HCT116 (cell line): ENCODE data around the gene PRPSAP1. TPM values are rescaled to one million over a fixed set of nuclear protein-coding genes. Genes with fewer than 3 reads are reported as not detected.
"Not testable (repeated sequence)": the region's sequence is repeated elsewhere in the genome, so short reads cannot be mapped to it uniquely, and the experiment has no call there.

Source experiments
- ATAC-seq: fragments of 200-7000 bp; cut with Tn5 transposase; 2 replicates; pipeline ENCODE4 v1.9.1; 2020; ENCODE audit warnings: mild to moderate bottlenecking, moderate library complexity
- BruUV-seq: library from RNA; stranded (reverse); fragments of 400-500 nt; replicated peaks from 2 replicates; lab custom pipeline; 2021; lab: Mats Ljungman, UMichigan
- CTCF ChIA-PET: fragments of 300-600 bp; sonication (Branson Sonifier 250); formaldehyde crosslinking; loops from one replicate; lab custom pipeline; 2021; ENCODE audit warnings: antibody characterized with exemption; lab: Charles Lee
- POLR2A ChIA-PET: fragments of 300-600, 350-600 bp; sonication (Branson Sonifier 250); formaldehyde crosslinking; loops from one replicate; lab custom pipeline; 2021; ENCODE audit warnings: antibody characterized with exemption; lab: Charles Lee
- RAD21 ChIA-PET, 2 experiments: fragments of 300-600 bp; sonication (Branson Sonifier 250); formaldehyde crosslinking; loops; one replicate each; lab custom pipeline; 2023; ENCODE audit warnings: low total read pairs in 2 of 2; ENCODE audit not compliant: uncharacterized antibody in 2 of 2, unreplicated experiment in 2 of 2, low non-redundant PET in 1 of 2; lab: Charles Lee
- DNase-seq: peaks from one replicate; pipeline ENCODE4 v3.0.0-alpha.2; 2010; ENCODE audit warnings: low read depth, low spot score
- H2AFZ ChIP-seq: fragments of 200-600 bp; shearing (Covaris generic), sonication (generic); 2 replicates; pipeline ENCODE4 v1.6.1; 2017; ENCODE audit warnings: low read depth, mixed run types, mixed read lengths, antibody characterized with exemption, low read length; ENCODE audit not compliant: poor library complexity, severe bottlenecking
- H3K27ac ChIP-seq: 2 replicates; pipeline ENCODE4 v1.5.1; 2012; ENCODE audit warnings: low read depth, low read length
- H3K27me3 ChIP-seq: fragments of 200-600 bp; sonication (generic); 2 replicates; pipeline ENCODE4 v1.6.1; 2016; ENCODE audit warnings: mixed run types, low read length, mixed read lengths; ENCODE audit not compliant: insufficient read depth
- H3K36me3 ChIP-seq, 2 experiments: fragments of 200-500 bp in 1 of 2; fragments of 200-600 bp in 1 of 2; sonication (Bioruptor generic) in 1 of 2; sonication (generic) in 1 of 2; 2 replicates each; pipeline versions ENCODE4 v1.5.1 to v1.6.1; 2014 to 2016; ENCODE audit warnings: low read length in 2 of 2, inconsistent platforms in 1 of 2, mixed read lengths in 1 of 2, mixed run types in 1 of 2; ENCODE audit not compliant: insufficient read depth in 2 of 2, control insufficient read depth in 1 of 2
- H3K4me1 ChIP-seq, 2 experiments: fragments of 200-600 bp in 1 of 2; sonication (generic) in 1 of 2; 2 replicates each; pipeline versions ENCODE4 v1.5.1 to v1.6.1; 2012 to 2017; ENCODE audit warnings: low read length in 2 of 2, inconsistent platforms in 1 of 2, mild to moderate bottlenecking in 1 of 2, mixed read lengths in 1 of 2, mixed run types in 1 of 2, moderate library complexity in 1 of 2; ENCODE audit not compliant: insufficient read depth in 2 of 2, control insufficient read depth in 1 of 2
- H3K4me2 ChIP-seq: fragments of 200-600 bp; sonication (generic); 2 replicates; pipeline ENCODE4 v1.6.1; 2017; ENCODE audit warnings: mixed run types, low read length, mixed read lengths
- H3K4me3 ChIP-seq, 2 experiments: fragments of 200-600 bp in 1 of 2; sonication (generic) in 1 of 2; replicated peaks in 1 of 2; 2 replicates each; pipeline ENCODE4 v1.5.1; 2011 to 2016; ENCODE audit warnings: low read length in 2 of 2, control low read depth in 1 of 2, low read depth in 1 of 2, mild to moderate bottlenecking in 1 of 2, mixed read lengths in 1 of 2, mixed run types in 1 of 2
- H3K79me2 ChIP-seq: fragments of 200-600 bp; sonication (generic); 2 replicates; pipeline ENCODE4 v1.6.1; 2017; ENCODE audit warnings: mild to moderate bottlenecking, mixed run types, low read length, moderate library complexity, mixed read lengths; ENCODE audit not compliant: insufficient read depth
- H3K9ac ChIP-seq: fragments of 200-600 bp; sonication (generic); 2 replicates; pipeline ENCODE4 v1.6.1; 2016; ENCODE audit warnings: low read length, mixed read lengths
- H3K9me2 ChIP-seq: fragments of 200-600 bp; sonication (generic), shearing (Covaris generic); 2 replicates; pipeline ENCODE4 v1.6.1; 2017; ENCODE audit warnings: mixed run types, mild to moderate bottlenecking, moderate library complexity; ENCODE audit not compliant: insufficient read depth
- H3K9me3 ChIP-seq, 2 experiments: fragments of 200-500 bp in 1 of 2; fragments of 200-600 bp in 1 of 2; sonication (Bioruptor generic) in 1 of 2; sonication (generic) in 1 of 2; 2 replicates each; pipeline ENCODE4 v1.6.1; 2014 to 2017; ENCODE audit warnings: low read length in 2 of 2, mixed read lengths in 2 of 2, inconsistent platforms in 1 of 2, low read depth in 1 of 2, mild to moderate bottlenecking in 1 of 2, mixed run types in 1 of 2, moderate library complexity in 1 of 2; ENCODE audit not compliant: control insufficient read depth in 1 of 2, insufficient read depth in 1 of 2
- H4K20me1 ChIP-seq: fragments of 200-600 bp; sonication (generic), shearing (Covaris generic); 2 replicates; pipeline ENCODE4 v1.6.1; 2017; ENCODE audit warnings: mixed run types, mild to moderate bottlenecking, moderate library complexity; ENCODE audit not compliant: insufficient read depth
- ATF3 ChIP-seq: IDR thresholded peaks from 2 replicates; pipeline ENCODE4 v1.6.1; 2012
- ELF1 ChIP-seq: IDR thresholded peaks from 2 replicates; pipeline ENCODE4 v1.6.1; 2012; ENCODE audit warnings: low read depth, borderline replicate concordance
- EZH2 ChIP-seq: fragments of 200-600 bp; sonication (generic); IDR thresholded peaks from 2 replicates; pipeline ENCODE4 v1.6.1; 2017; ENCODE audit warnings: antibody characterized with exemption, mixed run types
- FOSL1 ChIP-seq: IDR thresholded peaks from 2 replicates; pipeline ENCODE4 v1.6.1; 2012; ENCODE audit warnings: low read depth
- RAD21 ChIP-seq: IDR thresholded peaks from 2 replicates; pipeline ENCODE4 v1.6.1; 2012; ENCODE audit warnings: low read depth, mild to moderate bottlenecking
- SRF ChIP-seq: IDR thresholded peaks from 2 replicates; pipeline ENCODE4 v1.6.1; 2012; ENCODE audit warnings: low read depth
- ZBTB33 ChIP-seq: IDR thresholded peaks from 2 replicates; pipeline ENCODE4 v1.6.1; 2011; ENCODE audit warnings: mild to moderate bottlenecking, low read length, moderate library complexity; ENCODE audit not compliant: insufficient replicate concordance; ENCODE audit errors: extremely low read depth
- ZFX ChIP-seq: fragments of 450-650 bp; IDR thresholded peaks from 2 replicates; pipeline ENCODE4 v1.6.1; 2017
- ZNF274 ChIP-seq: fragments of 200-500 bp; sonication (Bioruptor generic); IDR thresholded peaks from 2 replicates; pipeline ENCODE4 v1.6.1; 2014; ENCODE audit warnings: mild to moderate bottlenecking, low read depth, low read length, inconsistent platforms
- intact Hi-C: fragments of 100-400 bp; cut with micrococcal nuclease; formaldehyde crosslinking; loops from 2 replicates; pipeline ENCODE4 v1.10.0; 2022
- total RNA-seq: library from RNA; stranded (reverse); gene quantifications from one replicate; pipeline ENCODE4 v1.2.1, GENCODE V29; 2021; ENCODE audit not compliant: unreplicated experiment

PRPSAP1 gene
- total RNA-seq, 1 experiment from 2014 or later = 81.4 TPM

- ChIA-PET RAD21 (no interaction called here), POLR2A (no interaction called here)
- H3K9me3 ChIP-seq = no peaks in the 10 kb centered on the region
- TF ChIP-seq EZH2 (no peak), SRF (no peak), RAD21 (no peak), ELF1 (no peak), ZNF274 (no peak), ZFX (no peak), ZBTB33 (no peak)
- TF ChIP-seq, all 23 proteins: peak for 0
- no peak for ATAC-seq
- Histone ChIP-seq H3K27me3 (no peaks in the 10 kb centered on the region), H3K36me3 (peaks cover 5 to 11% of the 10 kb centered on the region in 2 experiments; a peak in 3 of 4 replicates), H3K9ac (no peak within 1 kb of the TSS), H3K4me1 (no peaks in the 10 kb centered on the region), H4K20me1 (no peaks in the 10 kb centered on the region), H3K4me3 (no peak within 1 kb of the TSS), H3K79me2 (no peaks in the 10 kb centered on the region), H2AFZ (no peak within 1 kb of the TSS), H3K27ac (no peak within 1 kb of the TSS), H3K4me2 (no peak within 1 kb of the TSS), H3K9me2 (no peaks in the 10 kb centered on the region)
- intact Hi-C loops = no loop called here
- CTCF ChIA-PET = no interaction called here
- BruUV-seq = no TSS peak
- no peak for DNase-seq
These were observed 45.8 kb downstream of the PRPSAP1 start, which contains the start of gene QRICH2 for GRCh38 chr17:76307966-76308338. Gene QRICH2 (minus strand): TSS chr17:76308276. CDS start chr17:76307998, 278 bp downstream.

- Histone ChIP-seq H3K27me3 (no peaks in the 10 kb centered on the region), H2AFZ (no peak overlapping the region), H3K4me1 (no peaks in the 10 kb centered on the region), H3K79me2 (no peaks in the 10 kb centered on the region), H3K4me2 (no peak overlapping the region), H3K9me2 (no peaks in the 10 kb centered on the region), H3K27ac (no peak overlapping the region), H3K9me3 (no peaks in the 10 kb centered on the region), H3K36me3 (peaks cover 0 to 8% of the 10 kb centered on the region in 2 experiments; a peak in 3 of 4 replicates), H3K9ac (no peak overlapping the region), H3K4me3 (no peak overlapping the region), H4K20me1 (no peaks in the 10 kb centered on the region)
- TF ChIP-seq FOSL1 (no peak), ATF3 (no peak)
- ATAC-seq (no peak), DNase-seq (no peak)
- ChIA-PET RAD21 (no interaction called here), CTCF (interaction anchor here (0.8 kb wide), 1 partner anchor 91 kb away, joined by 3 read pairs; no protein-coding TSS in a partner anchor), POLR2A (no interaction called here)
- intact Hi-C loops = no loop called here
- no TSS peak for BruUV-seq
These were observed 46.3 kb downstream of the PRPSAP1 start for GRCh38 chr17:76307299-76307965.

GRCh38 chr17:76305135-76305454, 48.6 kb downstream of the PRPSAP1 start:
- BruUV-seq, H2AFZ ChIP-seq, intact Hi-C loops, H3K9ac ChIP-seq, H3K9me3 ChIP-seq, ATAC-seq, H3K4me1 ChIP-seq, H3K27me3 ChIP-seq, H3K4me3 ChIP-seq, H3K4me2 ChIP-seq, H3K27ac ChIP-seq, DNase-seq, H3K79me2 ChIP-seq, H4K20me1 ChIP-seq, H3K9me2 ChIP-seq, H3K36me3 ChIP-seq: not testable (repeated sequence)
- RAD21 ChIA-PET = interaction anchor here in 1 of 2 experiments (0.6 kb wide), 1 partner anchor 377 kb away, joined by 3 read pairs; no protein-coding TSS in a partner anchor
- CTCF ChIA-PET = interaction anchor here (1.5 to 4.5 kb wide), 4 partner anchors 11 to 93 kb away, joined by 3 to 55 read pairs (median 6); no protein-coding TSS in a partner anchor
- POLR2A ChIA-PET = interaction anchor here (1.3 kb wide), 1 partner anchor 93 kb away, joined by 3 read pairs; no protein-coding TSS in a partner anchor
